Gastrocnemius medialis (tissue), 4 donors: Measurements from ENCODE around the gene KASH5. TPM values are rescaled to one million over a fixed set of nuclear protein-coding genes. Genes with fewer than 3 reads are reported as not detected.

Experiments
- ATAC-seq, 2 donors: fragments of 150-250 bp; one replicate each; pipeline ENCODE4 v1.9.1; 2016
- DNase-seq, 2 donors: peaks; one replicate each; pipeline ENCODE4 v3.0.0-alpha.2; 2019
- H3K27ac ChIP-seq, 4 donors: fragments of 200-600 bp; sonication (generic); 1 replicate in 1 of 4; 2 replicates in 3 of 4; pipeline ENCODE4 v1.5.1; 2016 to 2018; ENCODE audit warnings: mild to moderate bottlenecking in 2 of 4, moderate library complexity in 1 of 4
- H3K27me3 ChIP-seq, 3 donors: fragments of 200-600 bp; sonication (generic) in 2 of 3; 1 replicate in 1 of 3; 2 replicates in 2 of 3; pipeline versions ENCODE4 v1.5.1 to v1.6.0; 2016 to 2019; ENCODE audit warnings: mild to moderate bottlenecking in 1 of 3, moderate library complexity in 1 of 3
- H3K36me3 ChIP-seq, 2 donors: fragments of 200-600 bp; sonication (generic) in 1 of 2; one replicate each; pipeline ENCODE4 v1.5.1; 2017 to 2018
- H3K4me1 ChIP-seq, 2 donors: fragments of 200-600 bp; sonication (generic) in 1 of 2; one replicate each; pipeline ENCODE4 v1.5.1; 2016 to 2017; ENCODE audit warnings: mild to moderate bottlenecking in 2 of 2
- H3K4me3 ChIP-seq, 4 donors: fragments of 200-600 bp; sonication (generic) in 3 of 4; 1 replicate in 1 of 4; 2 replicates in 3 of 4; pipeline ENCODE4 v1.5.1; 2016 to 2019; ENCODE audit warnings: mild to moderate bottlenecking in 2 of 4
- H3K9me3 ChIP-seq, 3 donors: fragments of 200-600 bp; sonication (generic) in 2 of 3; 1 replicate in 1 of 3; 2 replicates in 2 of 3; pipeline ENCODE4 v1.5.1; 2016 to 2019
- POLR2A ChIP-seq, 2 donors: fragments of 450-650 bp; IDR thresholded peaks; one replicate each; pipeline ENCODE4 v1.6.1; 2017; ENCODE audit warnings: antibody characterized with exemption in 2 of 2, mild to moderate bottlenecking in 2 of 2, moderate library complexity in 2 of 2
- in situ Hi-C, 4 donors: fragments of 200-750 bp; cut with MboI; loops; one replicate each; pipeline versions ENCODE4 v1.15.0 to v1.8.0; 2017; ENCODE audit warnings: low sequenced_read_pairs in 4 of 4
- intact Hi-C: fragments of 100-400 bp; cut with DNase I; formaldehyde crosslinking; loops from one replicate; pipeline ENCODE4 v1.15.1; 2023; ENCODE audit warnings: low total_unique reads
- total RNA-seq, 4 donors: library from RNA; depleted of rRNA; stranded (reverse); fragments of >200 nt; gene quantifications; one replicate each; pipeline versions ENCODE4 v1.1.0 to v1.2.3, GENCODE V29; 2016
- TF ChIP-seq, protein P1 (sequence below), 5 experiments: fragments of 450-650 bp in 3 of 5; fragments of 200-600 bp in 2 of 5; sonication (generic) in 2 of 5; IDR thresholded peaks in 4 of 5; conservative IDR thresholded peaks in 1 of 5; 1 replicate in 4 of 5; 2 replicates in 1 of 5; pipeline ENCODE4 v1.5.1; 2016 to 2019; ENCODE audit warnings: antibody characterized with exemption in 5 of 5, mild to moderate bottlenecking in 3 of 5, moderate library complexity in 3 of 5

Gene KASH5
- total RNA-seq, 4 donors from 2014 or later = not detected

DNA sequence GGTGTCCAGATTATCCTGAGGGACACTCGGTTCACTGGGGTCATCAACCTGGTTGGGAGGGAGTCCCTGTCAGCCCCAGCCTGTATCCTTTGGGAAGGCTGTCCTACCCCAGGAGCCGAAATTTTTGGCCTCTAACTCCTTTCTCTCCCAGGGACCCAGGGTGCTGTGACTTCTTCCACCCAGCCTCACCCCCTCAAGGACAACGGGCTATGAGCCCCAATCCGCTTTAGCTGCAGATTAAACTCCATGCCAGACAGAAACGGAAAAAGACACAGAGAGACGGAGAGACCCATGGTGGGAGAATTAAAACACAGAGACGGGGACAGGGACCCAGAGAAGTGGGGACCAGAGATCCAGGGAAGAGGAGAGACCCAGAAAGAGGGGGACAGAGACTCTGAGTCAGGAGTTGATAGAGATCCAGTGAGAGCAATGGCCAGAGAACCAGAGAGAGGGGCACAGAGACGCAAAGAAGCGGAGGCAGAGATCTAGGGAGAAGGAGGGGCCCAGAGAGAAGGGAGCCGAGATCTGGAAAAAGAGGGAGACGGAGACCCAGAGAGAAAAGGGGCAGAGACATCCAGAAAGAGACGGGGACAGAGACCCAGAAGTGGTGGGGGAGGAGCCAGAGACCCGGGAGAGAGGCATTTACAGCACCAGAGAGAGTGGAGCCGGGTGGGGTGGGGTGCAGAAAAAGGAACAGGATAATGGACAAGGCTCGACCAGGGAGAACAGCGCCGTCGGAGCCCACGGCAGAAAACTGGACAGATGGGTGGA is 52.6 kb downstream of the KASH5 start:
- in situ Hi-C loops = loop anchor here (5.0 to 10.0 kb wide), 4 partner anchors 46 to 216 kb away; partner anchors contain the start of gene KASH5 (in 1 of the 4)
- peaks cover 54 to 65% (median 65%) of the 10 kb centered on the region in 3 donors for H3K27me3 ChIP-seq
- no peaks in the 10 kb centered on the region for H3K4me1 ChIP-seq
- intact Hi-C loops = no loop called here
- TF ChIP-seq POLR2A (IDR thresholded peaks at IDR 0.05) = no peak
- no peaks in the 10 kb centered on the region for H3K9me3 ChIP-seq
- DNase-seq (no peak), ATAC-seq (no peak)
- H3K4me3 ChIP-seq = peak overlapping the region in 3 of 4 donors; percentile 1 to 37 (median 7)
- no peaks in the 10 kb centered on the region for H3K36me3 ChIP-seq
- no peak overlapping the region for H3K27ac ChIP-seq

DNA sequence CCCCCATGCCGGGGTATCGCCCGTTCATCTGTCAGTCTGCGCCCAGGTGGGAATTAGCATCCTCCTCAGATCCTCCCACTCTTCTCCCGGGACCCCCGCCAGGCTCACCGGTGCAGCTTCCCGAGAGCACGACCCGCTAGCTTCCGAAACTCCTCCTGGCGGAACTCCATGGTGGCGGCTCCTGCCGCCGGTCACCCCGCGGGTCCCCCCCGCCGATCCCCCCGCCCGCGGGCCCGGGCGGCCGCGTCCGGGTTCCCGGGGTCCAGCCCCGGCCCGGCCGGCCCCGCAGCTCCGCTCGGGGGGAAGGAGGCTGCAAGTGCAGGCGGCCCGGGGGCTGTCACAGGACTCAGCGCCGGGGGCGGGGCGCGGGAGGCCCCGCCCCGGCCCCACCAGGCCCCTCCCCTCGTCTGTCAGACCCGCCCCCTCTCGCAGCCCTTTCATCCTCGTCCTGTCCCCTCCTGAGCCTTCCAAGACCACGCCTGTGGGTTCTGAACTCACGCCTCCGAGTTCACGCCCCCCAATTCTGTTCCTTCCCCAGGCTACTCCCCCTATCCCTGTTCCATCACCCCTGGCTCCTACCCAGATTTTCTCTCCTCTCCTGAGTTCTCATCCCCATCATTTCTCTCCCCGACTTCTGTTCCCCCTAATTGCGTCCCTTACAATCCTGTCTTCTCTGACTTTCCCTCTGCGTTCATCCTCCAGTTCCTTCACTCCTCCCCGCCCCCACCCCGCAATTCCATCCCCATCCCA is 53.3 kb downstream of the KASH5 start, which contains the start of gene SLC17A7:
SLC17A7 (minus strand) TSS at position 318 of the 750 bp plus-strand sequence; CDS start at position 170, 148 bp downstream.
- H3K9me3 ChIP-seq = no peaks in the 10 kb centered on the region
- peak within 1 kb of the TSS; percentile 65 to 85 (median 82) for H3K27ac ChIP-seq
- ATAC-seq (peak in 1 of 2 donors; percentile 5), DNase-seq (peak; percentile 48 to 72)
- TF ChIP-seq, protein P1, sequence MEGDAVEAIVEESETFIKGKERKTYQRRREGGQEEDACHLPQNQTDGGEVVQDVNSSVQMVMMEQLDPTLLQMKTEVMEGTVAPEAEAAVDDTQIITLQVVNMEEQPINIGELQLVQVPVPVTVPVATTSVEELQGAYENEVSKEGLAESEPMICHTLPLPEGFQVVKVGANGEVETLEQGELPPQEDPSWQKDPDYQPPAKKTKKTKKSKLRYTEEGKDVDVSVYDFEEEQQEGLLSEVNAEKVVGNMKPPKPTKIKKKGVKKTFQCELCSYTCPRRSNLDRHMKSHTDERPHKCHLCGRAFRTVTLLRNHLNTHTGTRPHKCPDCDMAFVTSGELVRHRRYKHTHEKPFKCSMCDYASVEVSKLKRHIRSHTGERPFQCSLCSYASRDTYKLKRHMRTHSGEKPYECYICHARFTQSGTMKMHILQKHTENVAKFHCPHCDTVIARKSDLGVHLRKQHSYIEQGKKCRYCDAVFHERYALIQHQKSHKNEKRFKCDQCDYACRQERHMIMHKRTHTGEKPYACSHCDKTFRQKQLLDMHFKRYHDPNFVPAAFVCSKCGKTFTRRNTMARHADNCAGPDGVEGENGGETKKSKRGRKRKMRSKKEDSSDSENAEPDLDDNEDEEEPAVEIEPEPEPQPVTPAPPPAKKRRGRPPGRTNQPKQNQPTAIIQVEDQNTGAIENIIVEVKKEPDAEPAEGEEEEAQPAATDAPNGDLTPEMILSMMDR (IDR thresholded peaks at IDR 0.05 in 4 of 5, conservative IDR thresholded peaks at IDR 0.05 in 1 of 5) = no peak
- TF ChIP-seq POLR2A (IDR thresholded peaks at IDR 0.05) = peak in 1 of 2 donors; percentile 27
- peaks cover 0 to 4% of the 10 kb centered on the region in 2 donors for H3K36me3 ChIP-seq
- in situ Hi-C loops = loop anchor here (5.0 to 10.0 kb wide), 4 partner anchors 47 to 217 kb away; partner anchors contain the start of gene KASH5 (in 1 of the 4)
- intact Hi-C loops = no loop called here
- no peaks in the 10 kb centered on the region for H3K4me1 ChIP-seq
- peaks cover 47 to 57% (median 57%) of the 10 kb centered on the region in 3 donors for H3K27me3 ChIP-seq
- peak within 1 kb of the TSS; percentile 61 to 99 (median 80) for H3K4me3 ChIP-seq

DNA sequence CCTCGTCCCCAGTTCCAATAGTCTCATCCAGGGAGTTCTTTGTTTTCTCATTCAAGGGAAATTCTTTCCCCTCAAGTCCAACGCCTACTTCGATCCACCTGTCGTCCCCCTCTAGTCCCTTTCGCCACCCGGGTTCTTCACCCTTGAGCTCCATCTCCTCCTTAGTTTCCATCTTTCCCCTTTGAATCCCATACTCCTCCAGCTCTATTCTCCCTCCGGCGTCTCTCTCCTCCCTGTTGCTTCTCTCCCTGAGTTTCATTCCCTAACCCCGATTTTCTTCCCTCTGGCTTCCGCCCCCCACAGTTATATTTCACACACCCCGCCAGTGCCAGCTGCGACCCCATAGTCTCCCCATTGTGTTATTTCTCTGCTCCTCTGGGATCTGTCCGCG is 53.9 kb downstream of the KASH5 start:
- TF ChIP-seq, protein P1 (IDR thresholded peaks at IDR 0.05 in 4 of 5, conservative IDR thresholded peaks at IDR 0.05 in 1 of 5) = no peak
- TF ChIP-seq POLR2A (IDR thresholded peaks at IDR 0.05) = peak in 1 of 2 donors; percentile 37
- H3K4me3 ChIP-seq = peak overlapping the region; percentile 61 to 99 (median 80)
- H3K9me3 ChIP-seq = no peaks in the 10 kb centered on the region
- in situ Hi-C loops = loop anchor here (5.0 to 10.0 kb wide), 4 partner anchors 47 to 217 kb away; partner anchors contain the start of gene KASH5 (in 1 of the 4)
- intact Hi-C loops = loop anchor here (2.0 kb wide), 1 partner anchor 79 kb away; the partner anchor contains the start of genes DKKL1 and TEAD2
- peak overlapping the region; percentile 65 to 85 (median 82) for H3K27ac ChIP-seq
- no peaks in the 10 kb centered on the region for H3K4me1 ChIP-seq
- DNase-seq = no peak
- ATAC-seq = no peak
- peaks cover 0 to 6% of the 10 kb centered on the region in 2 donors for H3K36me3 ChIP-seq
- peaks cover 42 to 52% (median 52%) of the 10 kb centered on the region in 3 donors for H3K27me3 ChIP-seq

DNA sequence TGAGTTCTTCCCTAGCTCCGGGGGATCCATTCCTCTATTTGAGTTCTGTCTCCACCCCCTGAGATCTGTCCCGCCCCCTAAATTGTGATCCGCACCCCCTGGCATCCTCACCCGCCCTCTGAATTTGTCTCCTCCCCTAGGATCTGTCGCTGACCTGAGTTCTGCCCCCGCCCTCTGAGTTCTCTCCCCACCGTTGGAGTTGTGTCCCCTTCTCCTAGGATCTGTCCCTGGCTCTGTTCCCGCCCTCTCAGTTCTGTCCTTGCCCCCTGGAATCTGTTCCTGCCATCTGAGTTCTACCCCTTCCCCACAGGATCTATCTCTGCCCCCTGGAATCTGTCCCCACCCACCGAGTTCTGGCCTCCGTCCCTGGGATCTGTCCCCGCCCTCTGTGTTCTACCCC is 54.3 kb downstream of the KASH5 start:
- DNase-seq = peak; percentile 49 to 67
- Histone ChIP-seq H3K27ac (peak overlapping the region; percentile 65 to 85 (median 82)), H3K4me3 (peak overlapping the region; percentile 61 to 99 (median 80)), H3K27me3 (peaks cover 38 to 48% (median 48%) of the 10 kb centered on the region in 3 donors), H3K36me3 (peaks cover 0 to 6% of the 10 kb centered on the region in 2 donors), H3K9me3 (no peaks in the 10 kb centered on the region), H3K4me1 (no peaks in the 10 kb centered on the region)
- intact Hi-C loops (loop anchor here (2.0 kb wide), 1 partner anchor 80 kb away; the partner anchor contains the start of genes DKKL1 and TEAD2), in situ Hi-C loops (loop anchor here (5.0 to 10.0 kb wide), 4 partner anchors 48 to 218 kb away; partner anchors contain the start of gene KASH5 (in 1 of the 4))
- peak in 1 of 2 donors; percentile 3 for ATAC-seq
- TF ChIP-seq POLR2A (IDR thresholded peaks at IDR 0.05) = no peak
- TF ChIP-seq, protein P1 (IDR thresholded peaks at IDR 0.05 in 4 of 5, conservative IDR thresholded peaks at IDR 0.05 in 1 of 5) = no peak
